K562 (cell line): ENCODE results near the gene ARHGAP15. TPM values are rescaled to one million over a fixed set of nuclear protein-coding genes. Genes with fewer than 3 reads are reported as not detected.

Experiments used
- ATAC-seq: fragments of 200-7000 bp; cut with Tn5 transposase; 3 replicates; pipeline ENCODE4 v1.9.1; 2020; ENCODE audit warnings: moderate library complexity
- BruUV-seq: library from RNA; stranded (reverse); fragments of 400-500 nt; replicated peaks from 2 replicates; lab custom pipeline; 2021; lab: Mats Ljungman, UMichigan
- CTCF ChIA-PET: fragments of 300-600 bp; formaldehyde crosslinking; extraction: SDS; loops from one replicate; lab custom pipeline; 2021; ENCODE audit warnings: low intra/inter-chr PET ratio; lab: Yijun Ruan, JAX
- POLR2A ChIA-PET: fragments of 300-600, 350-650 bp; sonication (Branson Sonifier 250); formaldehyde crosslinking; extraction: SDS; loops from one replicate; lab custom pipeline; 2021; ENCODE audit warnings: antibody characterized with exemption, inconsistent platforms; lab: Yijun Ruan, JAX
- DNase-seq, 4 experiments: peaks; one replicate each; pipeline versions ENCODE4 v3.0.0 to v3.0.0-alpha.2; 2011 to 2018; ENCODE audit warnings: low spot score in 3 of 4, mixed read lengths in 3 of 4; ENCODE audit errors: extremely low read depth in 1 of 4
- FAIRE-seq: peaks from 2 replicates; lab custom pipeline; 2011; peaks lifted over from hg19 to GRCh38; lab: Jason Lieb, UNC
- H2AFZ ChIP-seq: 2 replicates; pipeline ENCODE4 v1.6.0; 2011; ENCODE audit warnings: low read depth, low read length, control low read depth, inconsistent platforms
- H3K27ac ChIP-seq: fragments of 200-600 bp; 3 replicates; pipeline ENCODE4 v1.8.0; 2011; ENCODE audit warnings: low read depth, mild to moderate bottlenecking, control low read depth, inconsistent platforms, low read length, moderate library complexity, mixed read lengths; ENCODE audit errors: extremely low read depth
- H3K27me3 ChIP-seq, 2 experiments: fragments of 300-600 bp in 1 of 2; 2 replicates in 1 of 2; 3 replicates in 1 of 2; pipeline versions ENCODE4 v1.6.0 to v1.8.0; 2011; ENCODE audit warnings: inconsistent platforms in 2 of 2, low read length in 2 of 2, mild to moderate bottlenecking in 1 of 2, mixed read lengths in 1 of 2, moderate library complexity in 1 of 2; ENCODE audit not compliant: control insufficient read depth in 2 of 2, insufficient read depth in 2 of 2
- H3K36me3 ChIP-seq: fragments of 300-600 bp; 3 replicates; pipeline ENCODE4 v1.8.0; 2011; ENCODE audit warnings: mild to moderate bottlenecking, low read length, inconsistent platforms; ENCODE audit not compliant: control insufficient read depth, insufficient read depth
- H3K4me1 ChIP-seq, 2 experiments: fragments of 200-600 bp in 1 of 2; replicated peaks in 1 of 2; 2 replicates in 1 of 2; 3 replicates in 1 of 2; pipeline versions ENCODE4 v1.5.1 to v1.8.0; 2011; ENCODE audit warnings: inconsistent platforms in 2 of 2, low read length in 2 of 2, mild to moderate bottlenecking in 1 of 2, mixed read lengths in 1 of 2, moderate library complexity in 1 of 2; ENCODE audit not compliant: control insufficient read depth in 2 of 2, insufficient read depth in 2 of 2
- H3K4me2 ChIP-seq: 2 replicates; pipeline ENCODE4 v1.6.1; 2011; ENCODE audit warnings: low read length, control low read depth, inconsistent platforms, mixed read lengths; ENCODE audit not compliant: insufficient read depth
- H3K4me3 ChIP-seq: fragments of 200-600 bp; sonication (generic), shearing (Covaris generic); 2 replicates; pipeline ENCODE4 v1.5.1; 2016; ENCODE audit warnings: control low read depth, inconsistent platforms
- H3K79me2 ChIP-seq: fragments of 200-600 bp; 3 replicates; pipeline ENCODE4 v1.8.0; 2011; ENCODE audit warnings: low read length, inconsistent platforms; ENCODE audit not compliant: control insufficient read depth, insufficient read depth
- H3K9ac ChIP-seq, 2 experiments: 2 replicates each; pipeline versions ENCODE4 v1.6.0 to v1.6.1; 2011; ENCODE audit warnings: low read depth in 2 of 2, low read length in 2 of 2, control low read depth in 1 of 2, inconsistent platforms in 1 of 2, mild to moderate bottlenecking in 1 of 2, mixed read lengths in 1 of 2; ENCODE audit not compliant: insufficient read depth in 1 of 2
- H3K9me1 ChIP-seq: one replicate; pipeline ENCODE4 v1.6.0; 2011; ENCODE audit warnings: inconsistent platforms, mild to moderate bottlenecking, low read length, moderate library complexity; ENCODE audit not compliant: control insufficient read depth, insufficient read depth
- H3K9me3 ChIP-seq: replicated peaks from 2 replicates; pipeline ENCODE4 v1.5.1; 2011; ENCODE audit warnings: low read depth, low read length, inconsistent platforms; ENCODE audit not compliant: control insufficient read depth, insufficient read depth
- H4K20me1 ChIP-seq: replicated peaks from 2 replicates; pipeline ENCODE4 v1.6.1; 2011; ENCODE audit warnings: low read length, inconsistent platforms, mixed read lengths; ENCODE audit not compliant: control insufficient read depth, insufficient read depth
- C11orf30 ChIP-seq: fragments of 450-650 bp; IDR thresholded peaks from 2 replicates; pipeline ENCODE4 v1.6.1; 2016; ENCODE audit warnings: low read depth, mild to moderate bottlenecking
- EZH2 ChIP-seq: IDR thresholded peaks from 2 replicates; pipeline ENCODE4 v1.6.1; 2012; ENCODE audit warnings: low read depth, mild to moderate bottlenecking, inconsistent platforms, low read length, borderline replicate concordance
- MAFF ChIP-seq: IDR thresholded peaks from 2 replicates; pipeline ENCODE4 v1.6.1; 2012; ENCODE audit warnings: low read length, improper control_type of control experiment
- MAFG ChIP-seq: fragments of 450-650 bp; conservative IDR thresholded peaks from 2 replicates; pipeline ENCODE4 v1.6.1; 2016; ENCODE audit warnings: missing genetic modification characterization, missing compliant biosample characterization
- ZNF24 ChIP-seq: fragments of 450-650 bp; IDR thresholded peaks from 2 replicates; pipeline ENCODE4 v1.6.1; 2016
- ZNF316 ChIP-seq: fragments of 450-650 bp; IDR thresholded peaks from 2 replicates; pipeline ENCODE4 v1.6.1; 2016
- ZNF639 ChIP-seq, 2 experiments: fragments of 200-800 bp in 1 of 2; sonication (Bioruptor generic) in 1 of 2; sonication (generic) in 1 of 2; formaldehyde crosslinking in 1 of 2; IDR thresholded peaks in 1 of 2; conservative IDR thresholded peaks in 1 of 2; 2 replicates each; pipeline versions ENCODE4 v1.5.0 to v1.6.1; 2016 to 2020; ENCODE audit warnings: missing compliant biosample characterization in 1 of 2, missing genetic modification characterization in 1 of 2, missing genetic modification reagents in 1 of 2
- WGBS: fragments of 100-300 bp; shearing (Covaris generic); methylation state at CpG from one replicate; pipeline ENCODE4 v1.1.6; 2016; ENCODE audit warnings: low coverage, mixed read lengths; ENCODE audit not compliant: insufficient coverage; ENCODE audit errors: missing lambda C conversion rate; 5-methylcytosine and 5-hydroxymethylcytosine counted together
- in situ Hi-C: fragments of 300-500 bp; cut with MboI; formaldehyde crosslinking; loops from 4 replicates; pipeline ENCODE4 v1.15.0; 2018; ENCODE audit warnings: inconsistent platforms, mixed read lengths
- intact Hi-C: fragments of 100-400 bp; cut with micrococcal nuclease; formaldehyde crosslinking; loops from 2 replicates; pipeline ENCODE4 v1.14.2; 2022
- polyA plus RNA-seq, 8 experiments: library from polyadenylated mRNA; depleted of rRNA in 4 of 8; stranded (reverse) in 5 of 8; unstranded in 3 of 8; fragments of >200 nt; fragmentation: Nextera tagmentation in 2 of 8; fragmentation: Illumina TruSeq in 1 of 8; extraction: Ambion mirVana in 2 of 8; extraction: Trizol in 1 of 8; gene quantifications; 2 replicates each; pipeline versions ENCODE4 v1.2.1 to v1.2.3, GENCODE V29; 2011 to 2014; ENCODE audit warnings: inconsistent platforms in 1 of 8, missing spikeins in 1 of 8
- total RNA-seq, 7 experiments: library from RNA; depleted of rRNA in 6 of 7; stranded (reverse); fragments of >200 nt in 6 of 7; fragmentation: Illumina TruSeq in 2 of 7; extraction: Trizol in 2 of 7; gene quantifications; 2 replicates each; pipeline versions ENCODE4 v1.2.1 to v1.2.3, GENCODE V29; 2011 to 2021; ENCODE audit warnings: low replicate concordance in 1 of 7
- TF ChIP-seq, protein P1 (sequence below): fragments of 150-350 bp; IDR thresholded peaks from 2 replicates; pipeline ENCODE4 v1.6.1; 2014; ENCODE audit warnings: low read depth, mild to moderate bottlenecking, low read length, borderline replicate concordance

ARHGAP15 gene
- total and polyA plus RNA-seq, 9 of the 15 experiments (the other 6 are each of a cell fraction or from before 2014, with no cell fraction given), result 1.5 to 17.9 (median 7.9) TPM

GRCh38 chr2:143529118-143529720 lies 400.0 kb downstream of the ARHGAP15 start (continued):
- TF ChIP-seq ZNF639 (CRISPR knock-in tag; conservative IDR thresholded peaks at IDR 0.05 in 1 of 2, IDR thresholded peaks at IDR 0.05 in 1 of 2), result no peak

DNA sequence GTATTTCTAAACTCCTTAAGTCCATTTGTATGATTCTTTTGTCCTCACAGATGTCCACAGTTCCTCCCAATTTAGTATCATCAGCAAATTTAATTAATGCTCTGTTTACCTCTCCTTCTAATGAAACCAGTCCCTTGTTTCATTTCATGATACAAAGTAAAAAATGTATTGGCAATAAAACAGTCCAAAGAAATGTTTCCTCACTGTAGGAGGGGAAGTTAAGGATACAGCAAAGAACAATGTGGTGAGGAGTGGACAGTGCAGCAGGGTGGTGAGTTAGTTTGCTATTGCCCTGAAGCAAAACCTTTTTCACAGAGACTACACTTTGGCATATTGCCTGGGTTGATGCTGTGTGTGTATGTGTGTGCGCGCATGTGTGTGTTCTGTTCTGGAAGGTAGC lies 401.5 kb downstream of the ARHGAP15 start:
- Histone ChIP-seq H3K4me1 (no peaks in the 10 kb centered on the region; a peak in 1 of 5 replicates), H3K9me1 (no peaks in the 10 kb centered on the region), H4K20me1 (no peaks in the 10 kb centered on the region), H3K36me3 (no peaks in the 10 kb centered on the region), H3K27me3 (no peaks in the 10 kb centered on the region), H2AFZ (no peak overlapping the region), H3K4me3 (no peak overlapping the region), H3K9ac (no peak overlapping the region), H3K79me2 (no peaks in the 10 kb centered on the region), H3K9me3 (no peaks in the 10 kb centered on the region), H3K4me2 (no peak overlapping the region), H3K27ac (no peak overlapping the region)
- 66% methylated on average over 2 of the region's 2 CpGs for WGBS
- intact Hi-C loops, result no loop called here
- BruUV-seq, result no TSS peak
- CTCF ChIA-PET, result no interaction called here
- no peak for ATAC-seq
- in situ Hi-C loops, result no loop called here
- DNase-seq, result no peak
- TF ChIP-seq ZNF316 (peak; percentile 63), MAFF (0 out of 2 replicates have a peak, but pooled peaks have one; percentile 7), C11orf30 (peak; percentile 36; the same call in 1 of the 2 replicates), MAFG (tag) (peak; percentile 42; the same call in 1 of the 2 replicates), ZNF24 (no peak), EZH2 (no peak)
- TF ChIP-seq, protein P1, sequence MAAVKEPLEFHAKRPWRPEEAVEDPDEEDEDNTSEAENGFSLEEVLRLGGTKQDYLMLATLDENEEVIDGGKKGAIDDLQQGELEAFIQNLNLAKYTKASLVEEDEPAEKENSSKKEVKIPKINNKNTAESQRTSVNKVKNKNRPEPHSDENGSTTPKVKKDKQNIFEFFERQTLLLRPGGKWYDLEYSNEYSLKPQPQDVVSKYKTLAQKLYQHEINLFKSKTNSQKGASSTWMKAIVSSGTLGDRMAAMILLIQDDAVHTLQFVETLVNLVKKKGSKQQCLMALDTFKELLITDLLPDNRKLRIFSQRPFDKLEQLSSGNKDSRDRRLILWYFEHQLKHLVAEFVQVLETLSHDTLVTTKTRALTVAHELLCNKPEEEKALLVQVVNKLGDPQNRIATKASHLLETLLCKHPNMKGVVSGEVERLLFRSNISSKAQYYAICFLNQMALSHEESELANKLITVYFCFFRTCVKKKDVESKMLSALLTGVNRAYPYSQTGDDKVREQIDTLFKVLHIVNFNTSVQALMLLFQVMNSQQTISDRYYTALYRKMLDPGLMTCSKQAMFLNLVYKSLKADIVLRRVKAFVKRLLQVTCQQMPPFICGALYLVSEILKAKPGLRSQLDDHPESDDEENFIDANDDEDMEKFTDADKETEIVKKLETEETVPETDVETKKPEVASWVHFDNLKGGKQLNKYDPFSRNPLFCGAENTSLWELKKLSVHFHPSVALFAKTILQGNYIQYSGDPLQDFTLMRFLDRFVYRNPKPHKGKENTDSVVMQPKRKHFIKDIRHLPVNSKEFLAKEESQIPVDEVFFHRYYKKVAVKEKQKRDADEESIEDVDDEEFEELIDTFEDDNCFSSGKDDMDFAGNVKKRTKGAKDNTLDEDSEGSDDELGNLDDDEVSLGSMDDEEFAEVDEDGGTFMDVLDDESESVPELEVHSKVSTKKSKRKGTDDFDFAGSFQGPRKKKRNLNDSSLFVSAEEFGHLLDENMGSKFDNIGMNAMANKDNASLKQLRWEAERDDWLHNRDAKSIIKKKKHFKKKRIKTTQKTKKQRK, result no peak
- POLR2A ChIA-PET, result no interaction called here
- FAIRE-seq, result no peak
